ENCODE results near the gene PRKG1.
"Not testable (repeated sequence)": the region's sequence is repeated elsewhere in the genome, so short reads cannot be mapped to it uniquely, and the experiment has no call there.

PRKG1 gene

GRCh38 chr10:51711519-51711891 is 637.2 kb downstream of the PRKG1 start:
- Mint-ChIP-seq H3K36me3 (peaks cover 2% of the 10 kb centered on the region), H3K4me1 (ENCODE audit: low read depth) (peaks cover 16% of the 10 kb centered on the region), H3K4me3 (no peak overlapping the region), H3K9me3 (ENCODE audit: low read depth) (no peaks in the 10 kb centered on the region), H3K27ac (no peak overlapping the region), H3K27me3 (peaks cover 2% of the 10 kb centered on the region)

GRCh38 chr10:51716981-51717380 is 642.7 kb downstream of the PRKG1 start:
- H3K4me1 Mint-ChIP-seq (ENCODE audit: low read depth), result no peaks in the 10 kb centered on the region

GRCh38 chr10:51718804-51719291 is 644.6 kb downstream of the PRKG1 start:
- no peaks in the 10 kb centered on the region for H3K9me3 Mint-ChIP-seq (ENCODE audit: low read depth)
- H3K27ac Mint-ChIP-seq, result no peak overlapping the region
- no peaks in the 10 kb centered on the region for H3K4me1 Mint-ChIP-seq (ENCODE audit: low read depth)
- H3K27me3 Mint-ChIP-seq, result peaks cover 8% of the 10 kb centered on the region
- H3K36me3 Mint-ChIP-seq, result no peaks in the 10 kb centered on the region
- H3K4me3 Mint-ChIP-seq, result no peak overlapping the region

More at GRCh38 chr10:51716981-51717380, 642.7 kb downstream of the PRKG1 start:
- Mint-ChIP-seq H3K4me3 (no peak overlapping the region), H3K36me3 (no peaks in the 10 kb centered on the region), H3K27ac (no peak overlapping the region), H3K27me3 (peaks cover 6% of the 10 kb centered on the region), H3K9me3 (ENCODE audit: low read depth) (no peaks in the 10 kb centered on the region)

- no peak overlapping the region for H3K27ac Mint-ChIP-seq
- H3K4me1 Mint-ChIP-seq (ENCODE audit: low read depth), result no peaks in the 10 kb centered on the region
- no peaks in the 10 kb centered on the region for H3K9me3 Mint-ChIP-seq (ENCODE audit: low read depth)
- H3K36me3 Mint-ChIP-seq, result no peaks in the 10 kb centered on the region
- H3K27me3 Mint-ChIP-seq, result peaks cover 4% of the 10 kb centered on the region
- H3K4me3 Mint-ChIP-seq, result no peak overlapping the region
Observed at GRCh38 chr10:51724038-51724437, 649.8 kb downstream of the PRKG1 start.

GRCh38 chr10:51729822-51730555 is 655.7 kb downstream of the PRKG1 start:
- H3K4me1 Mint-ChIP-seq (ENCODE audit: low read depth), result no peaks in the 10 kb centered on the region
- no peaks in the 10 kb centered on the region for H3K27me3 Mint-ChIP-seq
- H3K9me3 Mint-ChIP-seq (ENCODE audit: low read depth), result no peaks in the 10 kb centered on the region
- H3K4me3 Mint-ChIP-seq, result no peak overlapping the region
- H3K36me3 Mint-ChIP-seq, result no peaks in the 10 kb centered on the region
- no peak overlapping the region for H3K27ac Mint-ChIP-seq

- Mint-ChIP-seq H3K4me1 (ENCODE audit: low read depth) (no peaks in the 10 kb centered on the region), H3K27me3 (peaks cover 5% of the 10 kb centered on the region), H3K27ac (no peak overlapping the region), H3K9me3 (ENCODE audit: low read depth) (no peaks in the 10 kb centered on the region), H3K4me3 (no peak overlapping the region), H3K36me3 (no peaks in the 10 kb centered on the region)
Observed at GRCh38 chr10:51733057-51733456, 658.8 kb downstream of the PRKG1 start.

- Mint-ChIP-seq H3K27me3 (peaks cover 2% of the 10 kb centered on the region), H3K27ac (no peak overlapping the region), H3K4me1 (ENCODE audit: low read depth) (no peaks in the 10 kb centered on the region), H3K9me3 (ENCODE audit: low read depth) (no peaks in the 10 kb centered on the region), H3K36me3 (no peaks in the 10 kb centered on the region), H3K4me3 (no peak overlapping the region)
Observed at GRCh38 chr10:51743146-51743545, 668.9 kb downstream of the PRKG1 start.

GRCh38 chr10:51744235-51745000 is 670.1 kb downstream of the PRKG1 start:
- Mint-ChIP-seq H3K9me3 (ENCODE audit: low read depth) (no peaks in the 10 kb centered on the region), H3K4me1 (ENCODE audit: low read depth) (no peaks in the 10 kb centered on the region), H3K27me3 (no peaks in the 10 kb centered on the region), H3K4me3 (no peak overlapping the region), H3K27ac (no peak overlapping the region), H3K36me3 (no peaks in the 10 kb centered on the region)

GRCh38 chr10:51745397-51745796 is 671.1 kb downstream of the PRKG1 start:
- Mint-ChIP-seq H3K27me3 (no peaks in the 10 kb centered on the region), H3K4me3 (no peak overlapping the region), H3K27ac (no peak overlapping the region), H3K9me3 (ENCODE audit: low read depth) (no peaks in the 10 kb centered on the region), H3K36me3 (no peaks in the 10 kb centered on the region), H3K4me1 (ENCODE audit: low read depth) (no peaks in the 10 kb centered on the region)

- Mint-ChIP-seq H3K27ac (no peak overlapping the region), H3K36me3 (no peaks in the 10 kb centered on the region), H3K27me3 (no peaks in the 10 kb centered on the region), H3K9me3 (ENCODE audit: low read depth) (no peaks in the 10 kb centered on the region), H3K4me3 (no peak overlapping the region), H3K4me1 (ENCODE audit: low read depth) (no peaks in the 10 kb centered on the region)
Observed at GRCh38 chr10:51747216-51747615, 672.9 kb downstream of the PRKG1 start.

GRCh38 chr10:51748959-51749358 is 674.7 kb downstream of the PRKG1 start:
- Mint-ChIP-seq H3K27ac (no peak overlapping the region), H3K36me3 (no peaks in the 10 kb centered on the region)

GRCh38 chr10:51758366-51758765 is 684.1 kb downstream of the PRKG1 start:
- H3K27me3 Mint-ChIP-seq, result peaks cover 4% of the 10 kb centered on the region
- H3K27ac Mint-ChIP-seq, result no peak overlapping the region
- no peaks in the 10 kb centered on the region for H3K4me1 Mint-ChIP-seq (ENCODE audit: low read depth)
- no peaks in the 10 kb centered on the region for H3K36me3 Mint-ChIP-seq
- H3K9me3 Mint-ChIP-seq (ENCODE audit: low read depth), result no peaks in the 10 kb centered on the region
- H3K4me3 Mint-ChIP-seq, result no peak overlapping the region

More at GRCh38 chr10:51748959-51749358, 674.7 kb downstream of the PRKG1 start:
- no peak overlapping the region for H3K4me3 Mint-ChIP-seq
- H3K27me3 Mint-ChIP-seq, result no peaks in the 10 kb centered on the region
- H3K4me1 Mint-ChIP-seq (ENCODE audit: low read depth), result no peaks in the 10 kb centered on the region
- no peaks in the 10 kb centered on the region for H3K9me3 Mint-ChIP-seq (ENCODE audit: low read depth)

GRCh38 chr10:51758838-51759237 is 684.6 kb downstream of the PRKG1 start:
- H3K4me1 Mint-ChIP-seq (ENCODE audit: low read depth); H3K4me3 Mint-ChIP-seq; H3K27ac Mint-ChIP-seq; H3K9me3 Mint-ChIP-seq (ENCODE audit: low read depth); H3K36me3 Mint-ChIP-seq; H3K27me3 Mint-ChIP-seq: not testable (repeated sequence)

GRCh38 chr10:51759896-51760534 is 685.7 kb downstream of the PRKG1 start:
- H3K36me3 Mint-ChIP-seq, result no peaks in the 10 kb centered on the region
- H3K27ac Mint-ChIP-seq, result no peak overlapping the region
- no peaks in the 10 kb centered on the region for H3K4me1 Mint-ChIP-seq (ENCODE audit: low read depth)
- H3K9me3 Mint-ChIP-seq (ENCODE audit: low read depth), result no peaks in the 10 kb centered on the region
- H3K4me3 Mint-ChIP-seq, result no peak overlapping the region
- H3K27me3 Mint-ChIP-seq, result peaks cover 4% of the 10 kb centered on the region
